Naive thymus-derived CD4-positive, alpha-beta T cell (primary cell): ENCODE data around the gene PCSK9. TPM values are rescaled to one million over a fixed set of nuclear protein-coding genes. Genes with fewer than 3 reads are reported as not detected.

Experiments
- ATAC-seq: fragments of 150-1000 bp; cut with Tn5 transposase; 2 replicates; pipeline ENCODE4 v1.10.0; 2021; ENCODE audit warnings: mild to moderate bottlenecking, moderate library complexity
- CTCF ChIA-PET: fragments of 350-600 bp; sonication (Branson Sonifier 250); formaldehyde crosslinking; loops from one replicate; lab custom pipeline; 2021; ENCODE audit warnings: antibody characterized with exemption; lab: Charles Lee
- POLR2A ChIA-PET: fragments of 350-600 bp; sonication (Branson Sonifier 250); formaldehyde crosslinking; loops from one replicate; lab custom pipeline; 2021; ENCODE audit warnings: antibody characterized with exemption, inconsistent platforms; lab: Charles Lee
- DNase-seq, 9 donors: peaks; one replicate each; pipeline versions ENCODE4 v3.0.0 to v3.0.0-alpha.2; 2020 to 2022; ENCODE audit warnings: mixed read lengths in 1 of 9
- H3K27ac ChIP-seq: one replicate; pipeline ENCODE4 v1.7.0; 2013; ENCODE audit warnings: mild to moderate bottlenecking, low read depth, low read length, moderate library complexity
- H3K27me3 ChIP-seq, 2 donors: one replicate each; pipeline ENCODE4 v1.7.0; 2013; ENCODE audit warnings: low read length in 2 of 2, mild to moderate bottlenecking in 2 of 2, moderate library complexity in 2 of 2; ENCODE audit not compliant: control insufficient read depth in 2 of 2, insufficient read depth in 2 of 2
- H3K36me3 ChIP-seq, 3 experiments: 1 replicate in 2 of 3; 2 replicates in 1 of 3; pipeline ENCODE4 v1.7.0; 2013; ENCODE audit warnings: low read length in 3 of 3, mild to moderate bottlenecking in 3 of 3, moderate library complexity in 1 of 3; ENCODE audit not compliant: insufficient read depth in 3 of 3, control insufficient read depth in 2 of 3
- H3K4me1 ChIP-seq, 2 donors: one replicate each; pipeline ENCODE4 v1.7.0; 2013; ENCODE audit warnings: low read length in 2 of 2, mild to moderate bottlenecking in 2 of 2, moderate library complexity in 1 of 2; ENCODE audit not compliant: control insufficient read depth in 2 of 2, insufficient read depth in 2 of 2
- H3K4me3 ChIP-seq: 2 replicates; pipeline ENCODE4 v1.7.0; 2013; ENCODE audit warnings: mild to moderate bottlenecking, low read length
- H3K9me3 ChIP-seq, 3 experiments: 1 replicate in 2 of 3; 2 replicates in 1 of 3; pipeline ENCODE4 v1.7.0; 2013; ENCODE audit warnings: low read length in 3 of 3; ENCODE audit not compliant: control insufficient read depth in 2 of 3
- H3K27ac Mint-ChIP-seq, 9 donors: one replicate each; pipeline ENCODE4 v1.8.0; 2020 to 2022; ENCODE audit warnings: mixed read lengths in 9 of 9, mild to moderate bottlenecking in 8 of 9, moderate library complexity in 5 of 9, inconsistent platforms in 2 of 9
- H3K27me3 Mint-ChIP-seq, 5 donors: one replicate each; pipeline ENCODE4 v1.8.0; 2021 to 2022; ENCODE audit warnings: mixed read lengths in 5 of 5, mild to moderate bottlenecking in 1 of 5
- H3K36me3 Mint-ChIP-seq, 5 donors: one replicate each; pipeline ENCODE4 v1.8.0; 2020 to 2022; ENCODE audit warnings: mixed read lengths in 5 of 5, mild to moderate bottlenecking in 3 of 5, inconsistent platforms in 1 of 5
- H3K4me1 Mint-ChIP-seq, 7 donors: one replicate each; pipeline ENCODE4 v1.8.0; 2020 to 2022; ENCODE audit warnings: mixed read lengths in 7 of 7, mild to moderate bottlenecking in 3 of 7, inconsistent platforms in 1 of 7
- H3K4me3 Mint-ChIP-seq, 10 donors: one replicate each; pipeline ENCODE4 v1.8.0; 2020 to 2022; ENCODE audit warnings: mild to moderate bottlenecking in 10 of 10, mixed read lengths in 10 of 10, moderate library complexity in 6 of 10, inconsistent platforms in 2 of 10
- H3K9me3 Mint-ChIP-seq, 11 donors: one replicate each; pipeline ENCODE4 v1.8.0; 2020 to 2022; ENCODE audit warnings: mixed read lengths in 11 of 11, mild to moderate bottlenecking in 4 of 11, inconsistent platforms in 1 of 11, moderate library complexity in 1 of 11
- intact Hi-C, 2 donors: fragments of 100-400 bp; cut with micrococcal nuclease; formaldehyde crosslinking; loops; one replicate each; pipeline ENCODE4 v1.15.1; 2023
- polyA plus RNA-seq, 2 donors: library from polyadenylated mRNA; unstranded; fragments of 300-500 nt; fragmentation: Illumina TruSeq; gene quantifications; one replicate each; pipeline ENCODE4 v1.2.3, GENCODE V29; 2021
- total RNA-seq, 6 experiments: library from RNA in 5 of 6; stranded (reverse) in 5 of 6; gene quantifications; 1 replicate in 5 of 6; 2 replicates in 1 of 6; pipeline ENCODE4 v1.2.3 and lab custom pipeline; 2021 to 2026

The PCSK9 gene
- total and polyA plus RNA-seq, 7 experiments from 2014 or later: not detected

DNA sequence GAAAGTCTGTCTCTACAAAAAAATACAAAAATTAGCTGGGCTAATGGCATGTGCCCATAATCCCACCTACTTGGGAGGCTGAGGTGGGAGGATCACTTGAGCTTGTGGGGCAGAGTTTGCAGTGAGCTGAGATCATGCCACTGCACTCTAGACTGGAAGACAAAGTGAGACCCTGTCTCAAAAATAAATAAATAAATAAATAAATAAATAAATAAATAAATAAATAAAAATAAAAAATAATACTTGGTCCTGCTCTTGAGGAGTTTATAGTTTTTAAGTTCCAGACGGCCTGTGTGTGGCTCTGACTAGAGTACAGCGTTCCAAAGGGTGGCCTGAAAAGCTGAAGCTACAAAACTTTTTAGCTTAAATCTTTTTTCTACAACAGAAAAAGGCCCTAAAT lies 35.1 kb downstream of the PCSK9 start:
- Histone ChIP-seq H3K27ac (no peak overlapping the region), H3K36me3 (peaks cover 25 to 95% (median 61%) of the 10 kb centered on the region in 3 experiments), H3K27me3 (no peaks in the 10 kb centered on the region), H3K4me3 (no peak overlapping the region), H3K4me1 (no peaks in the 10 kb centered on the region), H3K9me3 (no peaks in the 10 kb centered on the region)
- Mint-ChIP-seq H3K27me3 (no peaks in the 10 kb centered on the region), H3K4me3 (no peak overlapping the region), H3K4me1 (peaks cover 0 to 16% (median 0%) of the 10 kb centered on the region in 7 donors), H3K27ac (peak overlapping the region in 1 of 9 donors; percentile 56), H3K9me3 (no peaks in the 10 kb centered on the region), H3K36me3 (peaks cover 33 to 70% (median 34%) of the 10 kb centered on the region in 5 donors)
- POLR2A ChIA-PET: no interaction called here
- intact Hi-C loops: no loop called here
- ATAC-seq (no peak), DNase-seq (no peak)
- CTCF ChIA-PET: interaction anchor here (0.5 kb wide), 1 partner anchor 17 kb away, joined by 3 read pairs; no protein-coding TSS in a partner anchor

GRCh38 chr1:55076356-55076755 lies 37.0 kb downstream of the PCSK9 start:
- intact Hi-C loops: no loop called here
- Mint-ChIP-seq H3K9me3 (no peaks in the 10 kb centered on the region), H3K27ac (peak overlapping the region in 6 of 9 donors; percentile 10 to 66 (median 26)), H3K4me3 (no peak overlapping the region), H3K4me1 (peaks cover 0 to 16% (median 0%) of the 10 kb centered on the region in 7 donors), H3K27me3 (no peaks in the 10 kb centered on the region), H3K36me3 (peaks cover 22 to 72% (median 29%) of the 10 kb centered on the region in 5 donors)
- ChIA-PET CTCF (no interaction called here), POLR2A (no interaction called here)
- no peaks in the 10 kb centered on the region for H3K9me3 ChIP-seq
- H3K4me3 ChIP-seq: no peak overlapping the region
- H3K27ac ChIP-seq: no peak overlapping the region
- H3K36me3 ChIP-seq: peaks cover 25 to 95% (median 77%) of the 10 kb centered on the region in 3 experiments
- DNase-seq (no peak), ATAC-seq (no peak)
- no peaks in the 10 kb centered on the region for H3K27me3 ChIP-seq
- H3K4me1 ChIP-seq: no peaks in the 10 kb centered on the region

DNA sequence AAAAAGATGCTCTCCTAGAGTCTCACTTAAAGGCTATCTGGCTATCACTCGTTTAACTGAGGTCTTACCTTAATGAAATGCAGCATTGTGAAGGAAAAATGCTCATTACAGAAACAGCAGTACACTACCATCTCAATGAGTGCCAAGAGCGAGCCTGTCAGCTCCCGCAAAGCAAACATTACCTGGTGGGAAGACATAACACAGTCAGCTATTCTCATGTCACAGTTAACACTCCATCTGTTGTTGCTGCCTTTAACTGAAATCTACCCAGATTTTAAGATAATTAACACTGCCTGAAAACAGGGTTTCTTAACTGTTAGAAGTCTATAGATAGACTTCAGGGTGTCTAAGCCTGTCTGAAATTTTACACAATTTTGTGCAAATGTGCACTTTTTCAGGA lies 39.1 kb downstream of the PCSK9 start:
- DNase-seq (no peak), ATAC-seq (no peak)
- H3K36me3 ChIP-seq: peaks cover 41 to 94% (median 72%) of the 10 kb centered on the region in 3 experiments
- POLR2A ChIA-PET: no interaction called here
- Mint-ChIP-seq H3K36me3 (peaks cover 16 to 72% (median 24%) of the 10 kb centered on the region in 5 donors), H3K9me3 (no peaks in the 10 kb centered on the region), H3K27me3 (no peaks in the 10 kb centered on the region), H3K4me3 (no peak overlapping the region), H3K4me1 (peaks cover 0 to 7% (median 0%) of the 10 kb centered on the region in 7 donors), H3K27ac (peak overlapping the region in 1 of 9 donors; percentile 34)
- CTCF ChIA-PET: no interaction called here
- no peak overlapping the region for H3K4me3 ChIP-seq
- intact Hi-C loops: no loop called here
- no peak overlapping the region for H3K27ac ChIP-seq
- H3K4me1 ChIP-seq: no peaks in the 10 kb centered on the region
- H3K27me3 ChIP-seq: no peaks in the 10 kb centered on the region
- no peaks in the 10 kb centered on the region for H3K9me3 ChIP-seq

DNA sequence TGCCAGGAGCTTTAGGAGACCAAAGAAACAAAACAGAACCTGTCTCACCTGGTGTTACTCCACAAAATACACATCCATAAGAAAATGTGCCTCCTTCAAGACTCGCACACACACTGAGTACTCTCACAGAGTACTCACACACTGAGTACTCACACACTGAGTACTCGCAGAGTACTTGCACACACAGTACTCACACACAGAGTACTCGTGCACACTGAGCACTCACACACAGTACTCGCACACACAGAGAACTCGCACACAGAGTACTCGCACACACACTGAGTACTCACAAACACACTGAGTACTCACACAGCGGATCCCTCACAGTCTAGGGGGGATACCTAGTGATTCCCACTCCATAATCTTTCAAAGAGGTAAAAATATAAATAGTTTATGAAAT lies 40.3 kb downstream of the PCSK9 start:
- H3K36me3 ChIP-seq: peaks cover 47 to 96% (median 80%) of the 10 kb centered on the region in 3 experiments
- no peaks in the 10 kb centered on the region for H3K27me3 ChIP-seq
- Mint-ChIP-seq H3K4me1 (peaks cover 0 to 4% (median 0%) of the 10 kb centered on the region in 7 donors), H3K27ac (peak overlapping the region in 2 of 9 donors; percentile 12 to 40), H3K36me3 (peaks cover 12 to 78% (median 24%) of the 10 kb centered on the region in 5 donors), H3K9me3 (no peaks in the 10 kb centered on the region), H3K27me3 (no peaks in the 10 kb centered on the region), H3K4me3 (no peak overlapping the region)
- DNase-seq (no peak), ATAC-seq (no peak)
- no peak overlapping the region for H3K4me3 ChIP-seq
- CTCF ChIA-PET: no interaction called here
- POLR2A ChIA-PET: no interaction called here
- no peaks in the 10 kb centered on the region for H3K9me3 ChIP-seq
- H3K4me1 ChIP-seq: no peaks in the 10 kb centered on the region
- no peak overlapping the region for H3K27ac ChIP-seq
- intact Hi-C loops: no loop called here

DNA sequence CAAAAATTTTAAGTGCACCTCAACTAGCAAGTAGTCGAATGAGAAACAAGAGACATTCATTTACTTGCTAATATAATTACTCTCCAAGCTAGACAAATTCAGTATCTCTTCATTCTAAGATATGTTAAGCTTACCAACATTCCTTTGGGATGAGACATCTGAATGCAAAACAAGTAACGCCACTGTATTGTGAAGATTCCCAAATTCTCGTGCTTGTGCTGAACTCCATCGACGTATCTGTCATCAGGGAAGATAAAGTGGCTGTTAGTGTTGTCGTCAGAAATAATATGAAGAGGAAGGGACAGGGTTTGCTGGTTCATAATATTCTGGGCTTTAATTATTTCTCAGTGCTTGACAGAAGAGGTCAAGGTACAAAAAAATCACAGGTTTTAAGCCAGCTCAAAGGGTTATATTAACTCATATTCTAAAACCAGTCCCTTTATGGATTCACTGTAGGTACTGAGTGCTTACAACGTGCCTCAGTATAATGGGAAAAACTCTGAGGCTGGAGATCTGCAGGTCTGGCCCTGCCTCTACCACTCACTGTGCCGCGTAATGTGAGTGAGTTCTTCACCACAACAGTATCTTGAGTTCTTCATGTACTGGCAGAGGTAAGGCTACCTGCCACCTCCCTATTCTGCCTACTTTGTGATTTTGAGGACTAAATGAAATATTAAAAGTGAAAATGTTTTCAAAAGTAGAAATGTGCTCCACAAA lies 42.0 kb downstream of the PCSK9 start:
- ATAC-seq (no peak), DNase-seq (no peak)
- POLR2A ChIA-PET: no interaction called here
- Histone ChIP-seq H3K27me3 (no peaks in the 10 kb centered on the region), H3K4me1 (no peaks in the 10 kb centered on the region), H3K36me3 (peaks cover 49 to 96% (median 86%) of the 10 kb centered on the region in 3 experiments), H3K9me3 (no peaks in the 10 kb centered on the region), H3K27ac (no peak overlapping the region), H3K4me3 (no peak overlapping the region)
- Mint-ChIP-seq H3K4me1 (no peaks in the 10 kb centered on the region), H3K27me3 (no peaks in the 10 kb centered on the region), H3K36me3 (peaks cover 18 to 80% (median 25%) of the 10 kb centered on the region in 5 donors), H3K27ac (peak overlapping the region in 3 of 9 donors; percentile 22 to 56 (median 54)), H3K4me3 (no peak overlapping the region), H3K9me3 (no peaks in the 10 kb centered on the region)
- CTCF ChIA-PET: interaction anchor here (0.9 kb wide), 1 partner anchor 10 kb away, joined by 3 read pairs; no protein-coding TSS in a partner anchor
- intact Hi-C loops: no loop called here

DNA sequence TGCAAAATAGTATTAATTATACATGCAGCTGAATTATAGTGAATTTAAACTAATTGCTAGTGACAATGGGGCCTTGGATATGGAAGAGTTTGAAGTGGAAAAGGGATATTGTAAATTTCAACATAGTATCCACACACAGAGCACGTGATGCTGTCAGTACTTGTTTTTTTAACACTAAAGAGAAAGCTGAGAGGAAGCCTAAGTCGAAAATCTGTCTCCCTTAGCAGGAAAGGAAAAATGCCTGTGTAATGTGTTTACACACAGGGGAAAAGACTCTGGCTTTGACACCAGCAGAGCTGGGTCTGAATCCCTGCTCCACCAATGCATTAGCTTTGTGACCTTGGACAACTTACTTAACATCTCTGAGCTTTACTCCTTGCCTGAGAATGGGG lies 42.6 kb downstream of the PCSK9 start:
- no peaks in the 10 kb centered on the region for H3K4me1 ChIP-seq
- H3K4me3 ChIP-seq: no peak overlapping the region
- Mint-ChIP-seq H3K9me3 (no peaks in the 10 kb centered on the region), H3K4me1 (no peaks in the 10 kb centered on the region), H3K4me3 (no peak overlapping the region), H3K27me3 (no peaks in the 10 kb centered on the region), H3K36me3 (peaks cover 18 to 75% (median 26%) of the 10 kb centered on the region in 5 donors), H3K27ac (peak overlapping the region in 3 of 9 donors; percentile 54 to 58 (median 56))
- POLR2A ChIA-PET: no interaction called here
- intact Hi-C loops: no loop called here
- H3K27me3 ChIP-seq: no peaks in the 10 kb centered on the region
- no peak for DNase-seq
- no peak overlapping the region for H3K27ac ChIP-seq
- CTCF ChIA-PET: no interaction called here
- H3K36me3 ChIP-seq: peaks cover 47 to 95% (median 84%) of the 10 kb centered on the region in 3 experiments
- H3K9me3 ChIP-seq: no peaks in the 10 kb centered on the region
- ATAC-seq: no peak
